NCI-H345 (cell line): ENCODE data around the gene C5orf63.
"Not testable (repeated sequence)": the region's sequence is repeated elsewhere in the genome, so short reads cannot be mapped to it uniquely, and the experiment has no call there.

ENCODE experiments used
- DNase-seq: peaks from one replicate; lab custom pipeline; 2025; lab: John Stamatoyannopoulos, UW

The C5orf63 gene

DNA sequence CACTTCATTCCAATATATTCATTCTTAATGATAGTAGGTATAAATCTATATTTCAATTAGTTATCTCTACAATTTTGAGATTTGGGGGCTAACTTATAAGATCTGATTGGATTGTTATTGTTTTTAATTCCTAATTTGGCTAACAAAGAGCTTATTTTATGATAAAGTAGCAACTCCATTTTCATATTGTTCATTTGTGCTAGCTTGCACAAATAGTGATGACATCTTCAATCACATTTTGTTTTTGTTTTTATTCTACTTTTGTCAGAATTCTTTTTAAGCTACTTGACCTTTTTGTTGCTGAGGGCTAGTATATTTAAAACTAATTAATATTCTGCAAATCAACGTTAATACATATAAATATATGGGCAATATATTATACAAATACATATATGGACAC, 65.8 kb downstream of the C5orf63 start:
- no peak for DNase-seq

DNA sequence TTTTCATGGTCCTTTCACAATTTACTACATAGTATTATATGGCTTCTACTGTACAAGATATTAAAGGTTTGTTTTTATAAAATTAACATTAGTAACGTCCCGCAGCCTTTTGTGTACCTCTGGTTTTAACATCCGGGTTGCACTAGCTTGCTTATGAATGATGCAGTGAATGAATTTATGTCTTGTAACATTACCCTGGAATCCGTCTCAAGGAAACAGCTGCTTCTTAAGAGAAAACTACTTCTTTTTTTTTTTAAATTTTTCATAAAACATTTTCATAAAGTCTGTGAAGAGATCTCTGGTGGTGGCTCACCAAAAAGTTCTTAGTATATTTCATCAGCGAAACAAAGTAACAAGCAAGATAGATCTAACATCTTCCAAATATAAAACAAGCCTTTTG, 66.6 kb downstream of the C5orf63 start:
- no peak for DNase-seq

DNA sequence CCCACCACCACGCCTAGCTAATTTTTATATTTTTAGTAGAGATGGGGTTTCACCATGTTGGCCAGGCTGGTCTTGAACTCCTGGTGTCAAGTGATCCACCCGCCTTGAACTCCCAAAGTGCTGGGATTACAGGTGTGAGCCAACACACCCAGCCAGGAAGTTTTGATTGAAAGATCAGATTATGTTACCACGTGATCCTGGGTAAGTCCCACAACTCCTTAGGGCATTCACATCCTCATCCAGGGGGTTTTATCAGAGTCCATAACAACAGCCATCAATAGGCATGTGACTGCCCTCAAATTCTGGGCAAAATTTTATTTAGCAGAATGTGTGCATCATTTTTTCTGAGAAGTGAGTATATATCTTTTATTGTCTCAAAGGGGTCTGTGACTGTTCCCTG, 68.0 kb downstream of the C5orf63 start:
- DNase-seq, result not testable (repeated sequence)

DNA sequence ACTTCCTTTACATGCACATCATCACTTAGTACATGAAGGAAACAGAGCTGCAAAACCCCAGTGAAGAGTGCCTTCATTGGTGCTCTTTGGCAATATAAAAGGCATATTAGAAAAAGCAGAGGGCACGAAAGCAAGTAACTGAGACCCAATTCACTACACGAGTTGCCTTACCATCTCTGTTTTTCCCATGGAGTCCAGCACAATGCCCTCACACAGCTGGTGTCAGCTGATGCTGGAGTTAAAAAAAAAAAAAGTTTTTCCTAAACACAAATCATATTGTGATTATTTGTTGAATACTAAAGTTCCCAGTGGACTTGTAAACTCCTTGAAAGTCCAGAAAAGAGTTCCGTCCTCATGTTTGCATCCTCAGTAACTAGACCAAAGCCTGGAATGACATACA, 68.6 kb downstream of the C5orf63 start:
- DNase-seq, result no peak

DNA sequence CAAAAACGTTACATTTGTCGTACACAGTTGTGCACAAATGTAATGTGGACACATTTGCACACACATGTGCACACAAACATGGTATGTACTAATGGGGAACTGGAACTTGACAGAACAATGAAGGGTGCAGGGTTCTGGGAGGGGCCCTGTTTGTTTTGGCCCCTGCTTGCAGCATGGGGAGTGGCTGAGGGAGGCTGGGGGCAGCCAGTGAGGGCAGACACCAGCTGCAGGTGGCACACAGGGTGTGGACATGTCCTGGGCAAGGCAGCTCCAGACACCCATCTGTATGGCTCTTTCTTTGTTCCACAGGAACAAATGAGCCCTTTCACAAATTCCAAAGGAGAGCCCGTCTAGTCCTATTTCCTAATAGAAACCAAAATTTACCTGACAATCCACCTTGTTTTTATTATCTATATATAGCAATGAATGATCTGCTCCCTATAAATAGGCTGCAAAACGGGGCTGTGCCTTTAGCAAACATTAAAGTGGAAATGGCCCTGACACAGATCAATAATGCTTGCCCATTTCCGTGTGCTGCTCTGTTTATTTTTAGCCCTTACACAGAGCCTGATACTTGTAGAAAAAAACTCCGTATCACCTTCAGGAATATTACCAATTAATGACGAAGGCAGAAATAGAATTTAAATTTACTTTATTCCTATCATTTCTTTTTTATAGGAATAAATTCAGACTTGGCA, 69.4 kb downstream of the C5orf63 start:
- no peak for DNase-seq

DNA sequence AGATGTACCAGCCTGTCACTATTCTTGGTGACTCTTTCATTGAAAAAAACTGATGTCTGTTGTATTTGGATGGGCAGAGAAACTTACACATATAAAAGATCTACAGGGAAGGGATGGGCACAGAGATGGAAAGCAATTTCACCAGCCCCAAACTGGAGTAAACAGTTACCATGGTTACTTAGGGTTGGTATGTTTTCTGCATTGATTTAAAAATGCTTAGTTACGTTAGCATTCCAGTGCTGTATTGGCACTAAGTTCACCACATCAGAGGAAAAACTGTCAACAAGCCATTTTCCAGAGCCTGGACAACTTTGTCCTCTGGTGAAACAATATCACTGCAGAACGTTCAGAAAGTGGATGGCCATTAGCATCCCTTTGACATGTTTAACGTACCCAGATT, 70.9 kb downstream of the C5orf63 start:
- DNase-seq, result no peak

DNA sequence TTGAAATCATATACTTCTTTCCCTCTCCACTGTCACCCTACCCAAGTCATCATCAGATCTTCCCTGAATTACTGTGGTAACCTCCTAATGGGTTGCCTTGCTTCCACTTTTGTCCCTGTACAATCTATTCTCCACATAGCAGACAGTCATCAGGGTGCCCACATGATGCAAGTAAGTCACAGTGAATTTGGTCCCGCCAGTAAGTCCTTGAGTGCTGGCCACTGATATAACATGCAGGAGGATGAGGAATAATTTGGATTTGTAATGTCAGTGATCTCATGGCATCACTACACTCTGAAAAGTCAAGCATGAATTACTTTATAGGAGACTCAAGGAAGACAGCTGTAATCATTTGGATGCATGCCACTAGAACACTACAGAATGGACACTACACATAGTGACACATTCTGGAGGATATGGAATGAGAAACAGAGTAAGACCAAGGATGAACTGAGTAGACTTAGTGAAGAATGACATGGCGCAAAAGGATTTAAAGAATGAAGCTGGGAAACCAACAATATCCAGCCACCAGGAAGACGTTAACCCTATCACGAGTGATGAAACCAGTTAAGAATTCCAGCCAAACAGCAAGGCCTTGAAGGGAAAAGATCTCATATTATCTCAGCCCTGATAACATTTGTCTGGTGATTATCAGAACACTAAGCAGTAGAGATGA, 71.5 kb downstream of the C5orf63 start:
- no peak for DNase-seq
